B cell (primary cell): ENCODE data around the gene ASH1L. TPM values are rescaled to one million over a fixed set of nuclear protein-coding genes. Genes with fewer than 3 reads are reported as not detected.

Experiments used
- ATAC-seq: fragments of 200-7000 bp; cut with Tn5 transposase; one replicate; pipeline ENCODE4 v1.10.0; 2021; ENCODE audit warnings: low read depth, mild to moderate bottlenecking, moderate number of reproducible peaks, moderate library complexity
- CTCF ChIA-PET: fragments of 350-600 bp; sonication (Branson Sonifier 250); formaldehyde crosslinking; loops from one replicate; lab custom pipeline; 2021; ENCODE audit warnings: antibody characterized with exemption, inconsistent platforms; lab: Charles Lee
- POLR2A ChIA-PET: fragments of 350-600 bp; sonication (Branson Sonifier 250); formaldehyde crosslinking; loops from one replicate; lab custom pipeline; 2021; ENCODE audit warnings: antibody characterized with exemption; lab: Charles Lee
- DNase-seq: peaks from one replicate; pipeline ENCODE4 v3.0.0; 2013
- H2AFZ ChIP-seq: 2 replicates; pipeline ENCODE4 v1.6.1; 2012; ENCODE audit warnings: mild to moderate bottlenecking, low read depth, low read length; ENCODE audit not compliant: insufficient read depth, poor library complexity, severe bottlenecking
- H3K27ac ChIP-seq, 2 donors: 1 replicate in 1 of 2; 2 replicates in 1 of 2; pipeline ENCODE4 v1.5.1; 2012 to 2013; ENCODE audit warnings: low read length in 2 of 2, mild to moderate bottlenecking in 2 of 2, moderate library complexity in 1 of 2
- H3K27me3 ChIP-seq, 4 experiments: fragments of 200-600 bp in 1 of 4; sonication (generic) in 1 of 4; replicated peaks in 1 of 4; 1 replicate in 2 of 4; 2 replicates in 2 of 4; pipeline versions ENCODE4 v1.6.1 to v1.7.0; 2013 to 2016; ENCODE audit warnings: low read length in 3 of 4, mild to moderate bottlenecking in 2 of 4, mixed read lengths in 1 of 4, moderate library complexity in 1 of 4; ENCODE audit not compliant: insufficient read depth in 4 of 4, control insufficient read depth in 3 of 4; ENCODE audit errors: control extremely low read depth in 1 of 4
- H3K36me3 ChIP-seq, 2 experiments: replicated peaks in 1 of 2; 1 replicate in 1 of 2; 2 replicates in 1 of 2; pipeline versions ENCODE4 v1.6.1 to v1.7.1; 2013; ENCODE audit warnings: low read length in 1 of 2; ENCODE audit not compliant: insufficient read depth in 2 of 2, control insufficient read depth in 1 of 2; ENCODE audit errors: control extremely low read depth in 1 of 2, extremely low read depth in 1 of 2
- H3K4me1 ChIP-seq, 2 donors: fragments of 200-600 bp in 1 of 2; sonication (generic) in 1 of 2; 1 replicate in 1 of 2; 2 replicates in 1 of 2; pipeline versions ENCODE4 v1.5.1 to v1.6.1; 2013 to 2017; ENCODE audit warnings: low read length in 2 of 2; ENCODE audit not compliant: control insufficient read depth in 2 of 2, insufficient read depth in 2 of 2
- H3K4me2 ChIP-seq: replicated peaks from 2 replicates; pipeline ENCODE3; 2012; ENCODE audit warnings: mild to moderate bottlenecking, low read depth, low read length; ENCODE audit not compliant: poor library complexity, severe bottlenecking
- H3K4me3 ChIP-seq, 5 experiments: fragments of 200-600 bp in 1 of 5; sonication (generic) in 1 of 5; 1 replicate in 3 of 5; 2 replicates in 2 of 5; pipeline versions ENCODE4 v1.5.1 to v1.7.0; 2011 to 2016; ENCODE audit warnings: low read length in 4 of 5, mild to moderate bottlenecking in 4 of 5, low read depth in 2 of 5, control low read depth in 1 of 5, moderate library complexity in 1 of 5; ENCODE audit not compliant: insufficient read depth in 1 of 5; ENCODE audit errors: control extremely low read depth in 1 of 5, extremely low read depth in 1 of 5
- H3K79me2 ChIP-seq: fragments of 200-600 bp; sonication (generic); one replicate; pipeline ENCODE4 v1.6.0; 2016; ENCODE audit warnings: low read length; ENCODE audit not compliant: control insufficient read depth, insufficient read depth
- H3K9ac ChIP-seq: fragments of 200-600 bp; sonication (generic); 2 replicates; pipeline ENCODE4 v1.6.1; 2017; ENCODE audit warnings: mild to moderate bottlenecking, low read length, moderate library complexity
- H3K9me3 ChIP-seq, 3 donors: one replicate each; pipeline versions ENCODE4 v1.6.1 to v1.7.1; 2013; ENCODE audit warnings: low read length in 2 of 3; ENCODE audit not compliant: control insufficient read depth in 2 of 3, insufficient read depth in 1 of 3; ENCODE audit errors: control extremely low read depth in 1 of 3
- H4K20me1 ChIP-seq: 2 replicates; pipeline ENCODE4 v1.6.0; 2012; ENCODE audit warnings: mild to moderate bottlenecking, low read length; ENCODE audit not compliant: insufficient read depth, control insufficient read depth, poor library complexity, severe bottlenecking
- H3K27ac Mint-ChIP-seq: one replicate; pipeline ENCODE4 v1.8.0; 2021; ENCODE audit warnings: mixed read lengths
- H3K27me3 Mint-ChIP-seq: one replicate; pipeline ENCODE4 v1.8.0; 2021; ENCODE audit warnings: mixed read lengths
- H3K4me1 Mint-ChIP-seq: one replicate; pipeline ENCODE4 v1.8.0; 2021; ENCODE audit warnings: mixed read lengths
- H3K4me3 Mint-ChIP-seq: one replicate; pipeline ENCODE4 v1.8.0; 2021; ENCODE audit warnings: mixed read lengths
- H3K9me3 Mint-ChIP-seq: one replicate; pipeline ENCODE4 v1.8.0; 2022; ENCODE audit warnings: mixed read lengths; ENCODE audit not compliant: insufficient read depth
- EZH2 ChIP-seq: IDR thresholded peaks from 2 replicates; pipeline ENCODE4 v1.6.1; 2012; ENCODE audit warnings: borderline replicate concordance, low read depth, mild to moderate bottlenecking, moderate library complexity, low read length; ENCODE audit not compliant: insufficient read depth, poor library complexity, severe bottlenecking
- WGBS: methylation state at CpG from one replicate; pipeline ENCODE4 v1.1.5; 2013; ENCODE audit warnings: missing lambda C conversion rate; ENCODE audit not compliant: insufficient coverage; 5-methylcytosine and 5-hydroxymethylcytosine counted together
- intact Hi-C: fragments of 100-400 bp; cut with micrococcal nuclease; formaldehyde crosslinking; loops from one replicate; pipeline ENCODE4 v1.10.0; 2022
- polyA plus RNA-seq: library from polyadenylated mRNA; depleted of rRNA; stranded (reverse); fragments of >200 nt; gene quantifications from 2 replicates; pipeline ENCODE4 v1.2.3, GENCODE V29; 2012
- total RNA-seq, 2 donors: library from RNA; stranded (reverse); fragments of 120-200 nt in 1 of 2; gene quantifications; 1 replicate in 1 of 2; 2 replicates in 1 of 2; pipeline versions ENCODE4 v1.2.3 to v1.2.4, GENCODE V29; 2013 to 2022
- TF ChIP-seq, protein P1 (sequence below): fragments of 200-600 bp; IDR thresholded peaks from one replicate; pipeline ENCODE4 v1.8.0; 2022; ENCODE audit warnings: antibody characterized with exemption, mild to moderate bottlenecking

The ASH1L gene
- total and polyA plus RNA-seq, 2 donors (not counting 1 experiment from before 2014, with no cell fraction given), result 17.7 to 124 TPM

DNA sequence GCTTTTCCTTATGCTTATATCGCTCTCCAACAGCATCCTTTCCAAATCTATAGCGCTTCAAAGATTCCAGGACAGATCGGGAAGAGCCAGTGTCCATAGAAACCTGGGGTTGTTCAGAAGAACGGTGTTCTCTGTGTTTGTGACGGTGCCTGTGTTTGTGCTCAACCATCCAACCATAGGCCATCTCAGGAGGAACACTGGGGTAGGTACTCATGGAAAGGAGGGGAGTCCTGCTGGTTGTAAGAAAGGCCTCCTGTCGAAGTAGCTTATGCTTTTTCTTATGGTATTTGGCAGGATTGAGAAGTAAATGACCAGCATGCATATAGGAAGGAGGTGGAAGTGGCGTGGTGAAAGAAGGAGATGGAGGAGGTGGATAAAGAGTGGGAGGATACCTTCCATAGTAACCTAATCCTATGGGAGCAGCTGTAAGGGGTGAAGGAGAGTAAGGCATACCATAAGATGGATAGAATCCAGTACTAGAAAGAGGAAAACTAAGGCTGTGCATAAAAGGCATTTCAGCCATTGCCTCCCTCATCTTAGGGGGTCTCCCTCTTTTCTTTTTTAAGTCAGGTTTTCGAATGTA is 84.2 kb downstream of the ASH1L start:
- Mint-ChIP-seq H3K4me3 (no peak overlapping the region), H3K4me1 (peaks cover 19% of the 10 kb centered on the region), H3K9me3 (no peaks in the 10 kb centered on the region), H3K27me3 (no peaks in the 10 kb centered on the region), H3K27ac (no peak overlapping the region)
- Histone ChIP-seq H3K4me2 (no peak overlapping the region), H3K9me3 (peaks cover 0 to 2% (median 0%) of the 10 kb centered on the region in 3 donors), H3K4me1 (no peaks in the 10 kb centered on the region), H3K9ac (no peak overlapping the region), H4K20me1 (peaks cover 24% of the 10 kb centered on the region), H3K27ac (no peak overlapping the region), H3K4me3 (no peak overlapping the region), H3K36me3 (peaks cover 4 to 34% of the 10 kb centered on the region in 2 experiments), H2AFZ (no peak overlapping the region), H3K79me2 (peaks cover 83% of the 10 kb centered on the region), H3K27me3 (no peaks in the 10 kb centered on the region)
- ChIA-PET POLR2A (no interaction called here), CTCF (no interaction called here)
- DNase-seq (no peak), ATAC-seq (no peak)
- TF ChIP-seq, protein P1, sequence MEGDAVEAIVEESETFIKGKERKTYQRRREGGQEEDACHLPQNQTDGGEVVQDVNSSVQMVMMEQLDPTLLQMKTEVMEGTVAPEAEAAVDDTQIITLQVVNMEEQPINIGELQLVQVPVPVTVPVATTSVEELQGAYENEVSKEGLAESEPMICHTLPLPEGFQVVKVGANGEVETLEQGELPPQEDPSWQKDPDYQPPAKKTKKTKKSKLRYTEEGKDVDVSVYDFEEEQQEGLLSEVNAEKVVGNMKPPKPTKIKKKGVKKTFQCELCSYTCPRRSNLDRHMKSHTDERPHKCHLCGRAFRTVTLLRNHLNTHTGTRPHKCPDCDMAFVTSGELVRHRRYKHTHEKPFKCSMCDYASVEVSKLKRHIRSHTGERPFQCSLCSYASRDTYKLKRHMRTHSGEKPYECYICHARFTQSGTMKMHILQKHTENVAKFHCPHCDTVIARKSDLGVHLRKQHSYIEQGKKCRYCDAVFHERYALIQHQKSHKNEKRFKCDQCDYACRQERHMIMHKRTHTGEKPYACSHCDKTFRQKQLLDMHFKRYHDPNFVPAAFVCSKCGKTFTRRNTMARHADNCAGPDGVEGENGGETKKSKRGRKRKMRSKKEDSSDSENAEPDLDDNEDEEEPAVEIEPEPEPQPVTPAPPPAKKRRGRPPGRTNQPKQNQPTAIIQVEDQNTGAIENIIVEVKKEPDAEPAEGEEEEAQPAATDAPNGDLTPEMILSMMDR, result no peak
- TF ChIP-seq EZH2, result no peak
- intact Hi-C loops, result no loop called here
- WGBS, result 97% methylated on average over 3 of the region's 8 CpGs

DNA sequence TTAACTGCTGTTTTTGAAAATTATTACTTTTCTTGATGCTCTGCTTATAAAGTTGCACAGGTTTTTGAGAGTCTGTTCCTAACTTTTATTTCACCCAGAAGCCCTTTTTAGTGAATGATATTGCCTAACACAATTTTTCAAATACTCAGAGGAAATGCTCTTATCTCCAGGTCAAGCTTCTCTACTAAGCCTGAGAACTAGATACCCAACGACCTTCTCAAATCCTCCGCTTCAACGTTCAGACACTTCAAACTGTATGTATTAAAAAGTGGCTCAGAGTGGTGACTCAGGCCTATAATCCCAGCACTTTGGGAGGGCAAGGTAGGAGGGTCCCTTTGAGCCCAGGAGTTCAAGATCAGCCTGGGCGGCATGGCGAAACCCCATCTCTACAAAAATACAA is 88.5 kb downstream of the ASH1L start:
- Histone ChIP-seq H3K4me1 (no peaks in the 10 kb centered on the region), H4K20me1 (peaks cover 33% of the 10 kb centered on the region), H3K79me2 (peaks cover 84% of the 10 kb centered on the region), H3K4me2 (no peak overlapping the region), H3K4me3 (no peak overlapping the region), H3K27ac (no peak overlapping the region), H3K27me3 (no peaks in the 10 kb centered on the region), H2AFZ (no peak overlapping the region), H3K36me3 (peaks cover 6 to 14% of the 10 kb centered on the region in 2 experiments), H3K9ac (no peak overlapping the region), H3K9me3 (peaks cover 10 to 14% (median 10%) of the 10 kb centered on the region in 3 donors)
- Mint-ChIP-seq H3K27ac (no peak overlapping the region), H3K4me3 (no peak overlapping the region), H3K9me3 (peaks cover 3% of the 10 kb centered on the region), H3K4me1 (peaks cover 14% of the 10 kb centered on the region), H3K27me3 (no peaks in the 10 kb centered on the region)
- no peak for DNase-seq
- CTCF ChIA-PET, result no interaction called here
- TF ChIP-seq, protein P1, result no peak
- no peak for TF ChIP-seq EZH2
- no peak for ATAC-seq
- WGBS, result 94% methylated on average over 2 of the region's 5 CpGs
- POLR2A ChIA-PET, result no interaction called here
- intact Hi-C loops, result no loop called here
